K562 (cell line): ENCODE measurements around the gene GMEB1. TPM values are rescaled to one million over a fixed set of nuclear protein-coding genes. Genes with fewer than 3 reads are reported as not detected.
A peak's percentile ranks its signal among the peaks of the same experiment; 100 is the strongest.

Experiments
- ARHGAP35 ChIP-seq: fragments of 450-650 bp; IDR thresholded peaks from 2 replicates; pipeline ENCODE4 v1.6.1; 2018; ENCODE audit not compliant: partially characterized antibody
- ARID1B ChIP-seq: fragments of 450-650 bp; IDR thresholded peaks from 2 replicates; pipeline ENCODE4 v1.6.1; 2016; ENCODE audit warnings: antibody characterized with exemption, mild to moderate bottlenecking, inconsistent platforms
- ATF1 ChIP-seq, 2 experiments: fragments of 450-650 bp in 1 of 2; IDR thresholded peaks; 2 replicates each; pipeline ENCODE4 v1.6.1; 2016; ENCODE audit warnings: missing compliant biosample characterization in 1 of 2, missing genetic modification characterization in 1 of 2
- CCNT2 ChIP-seq: IDR thresholded peaks from 2 replicates; pipeline ENCODE4 v1.6.1; 2011; ENCODE audit warnings: borderline replicate concordance, low read depth, mild to moderate bottlenecking, moderate library complexity, mixed read lengths, low read length; ENCODE audit not compliant: insufficient read length; ENCODE audit errors: extremely low read depth
- DDX20 ChIP-seq: fragments of 450-650 bp; IDR thresholded peaks from 2 replicates; pipeline ENCODE4 v1.6.1; 2016; ENCODE audit warnings: missing genetic modification characterization, low read depth, mild to moderate bottlenecking, missing compliant biosample characterization, moderate library complexity
- EP400 ChIP-seq: fragments of 450-650 bp; IDR thresholded peaks from 2 replicates; pipeline ENCODE4 v1.6.1; 2017; ENCODE audit warnings: antibody characterized with exemption, mild to moderate bottlenecking, moderate library complexity
- ETS2 ChIP-seq: IDR thresholded peaks from 2 replicates; pipeline ENCODE4 v1.6.1; 2016; ENCODE audit warnings: borderline replicate concordance, missing genetic modification characterization, mild to moderate bottlenecking, moderate library complexity, missing compliant biosample characterization; ENCODE audit not compliant: poor library complexity, severe bottlenecking
- HLTF ChIP-seq: fragments of 450-650 bp; IDR thresholded peaks from 2 replicates; pipeline ENCODE4 v1.6.1; 2016
- MYBL2 ChIP-seq, 2 experiments: fragments of 450-650 bp in 1 of 2; sonication (generic) in 1 of 2; formaldehyde crosslinking in 1 of 2; IDR thresholded peaks; 2 replicates each; pipeline versions ENCODE4 v1.6.1 to v1.8.1; 2017 to 2022; ENCODE audit warnings: borderline replicate concordance in 1 of 2, inconsistent platforms in 1 of 2, low read depth in 1 of 2, mild to moderate bottlenecking in 1 of 2, missing genetic modification reagents in 1 of 2, moderate library complexity in 1 of 2
- PHF20 ChIP-seq: fragments of 450-650 bp; IDR thresholded peaks from 2 replicates; pipeline ENCODE4 v1.6.1; 2018; ENCODE audit not compliant: partially characterized antibody
- REST ChIP-seq, 2 experiments: fragments of 450-650 bp; formaldehyde crosslinking in 1 of 2; IDR thresholded peaks; 2 replicates each; pipeline versions ENCODE4 v1.4.0 to v1.6.1; 2014 to 2020; ENCODE audit warnings: mild to moderate bottlenecking in 2 of 2, borderline replicate concordance in 1 of 2, low read depth in 1 of 2
- SNIP1 ChIP-seq: fragments of 450-650 bp; IDR thresholded peaks from 2 replicates; pipeline ENCODE4 v1.7.1; 2017; ENCODE audit warnings: low read depth, mild to moderate bottlenecking
- STAT6 ChIP-seq: sonication (generic); formaldehyde crosslinking; IDR thresholded peaks from 2 replicates; pipeline ENCODE4 v1.8.1; 2023; ENCODE audit warnings: mild to moderate bottlenecking, missing genetic modification reagents
- TFAP4 ChIP-seq: sonication (generic); formaldehyde crosslinking; IDR thresholded peaks from 2 replicates; pipeline ENCODE4 v1.8.0; 2022; ENCODE audit warnings: missing genetic modification reagents, mild to moderate bottlenecking, moderate library complexity, borderline replicate concordance
- ZZZ3 ChIP-seq: fragments of 450-650 bp; IDR thresholded peaks from 2 replicates; pipeline ENCODE4 v1.6.1; 2016; ENCODE audit warnings: antibody characterized with exemption, mild to moderate bottlenecking, moderate library complexity
- polyA plus RNA-seq, 8 experiments: library from polyadenylated mRNA; depleted of rRNA in 4 of 8; stranded (reverse) in 5 of 8; unstranded in 3 of 8; fragments of >200 nt; fragmentation: Nextera tagmentation in 2 of 8; fragmentation: Illumina TruSeq in 1 of 8; extraction: Ambion mirVana in 2 of 8; extraction: Trizol in 1 of 8; gene quantifications; 2 replicates each; pipeline versions ENCODE4 v1.2.1 to v1.2.3, GENCODE V29; 2011 to 2014; ENCODE audit warnings: inconsistent platforms in 1 of 8, missing spikeins in 1 of 8
- total RNA-seq, 7 experiments: library from RNA; depleted of rRNA in 6 of 7; stranded (reverse); fragments of >200 nt in 6 of 7; fragmentation: Illumina TruSeq in 2 of 7; extraction: Trizol in 2 of 7; gene quantifications; 2 replicates each; pipeline versions ENCODE4 v1.2.1 to v1.2.3, GENCODE V29; 2011 to 2021; ENCODE audit warnings: low replicate concordance in 1 of 7

Gene GMEB1
- total and polyA plus RNA-seq, 9 of the 15 experiments (the other 6 are each of a cell fraction or from before 2014, with no cell fraction given) = 6.6 to 17.5 (median 8.5) TPM

- TF ChIP-seq REST (IDR thresholded peaks at IDR 0.05; ENCODE audit: borderline replicate concordance) (no peak), REST (CRISPR knock-in tag; IDR thresholded peaks at IDR 0.05; ENCODE audit: low read depth) (no peak), ARID1B (peak; percentile 24; the same call in 1 of the 2 replicates), MYBL2 (IDR thresholded peaks at IDR 0.05; ENCODE audit: low read depth) (no peak), MYBL2 (CRISPR knock-in tag; IDR thresholded peaks at IDR 0.05; ENCODE audit: borderline replicate concordance) (no peak), HLTF (no peak), ZZZ3 (no peak), STAT6 (CRISPR knock-in tag) (no peak), SNIP1 (peak; percentile 84), TFAP4 (CRISPR knock-in tag) (no peak), EP400 (peak; percentile 33; the same call in 1 of the 2 replicates), ETS2 (tag) (no peak), DDX20 (no peak), CCNT2 (peak; percentile 61), PHF20 (peak; percentile 49), ARHGAP35 (no peak), ATF1 (CRISPR knock-in tag; IDR thresholded peaks at IDR 0.05) (no peak), ATF1 (tag; IDR thresholded peaks at IDR 0.05) (no peak)
These were observed at the start of gene GMEB1 (continued) for GRCh38 chr1:28668191-28668955.
